GM19455 (cell line): Measurements from ENCODE around the gene EFCAB8.
"Not testable (repeated sequence)": the region's sequence is repeated elsewhere in the genome, so short reads cannot be mapped to it uniquely, and the experiment has no call there.

Experiments
- ATAC-seq: cut with Tn5 transposase; IDR thresholded peaks from one replicate; pipeline ENCODE4 v1.9.1; 2021; ENCODE audit not compliant: unreplicated experiment

EFCAB8 gene

DNA sequence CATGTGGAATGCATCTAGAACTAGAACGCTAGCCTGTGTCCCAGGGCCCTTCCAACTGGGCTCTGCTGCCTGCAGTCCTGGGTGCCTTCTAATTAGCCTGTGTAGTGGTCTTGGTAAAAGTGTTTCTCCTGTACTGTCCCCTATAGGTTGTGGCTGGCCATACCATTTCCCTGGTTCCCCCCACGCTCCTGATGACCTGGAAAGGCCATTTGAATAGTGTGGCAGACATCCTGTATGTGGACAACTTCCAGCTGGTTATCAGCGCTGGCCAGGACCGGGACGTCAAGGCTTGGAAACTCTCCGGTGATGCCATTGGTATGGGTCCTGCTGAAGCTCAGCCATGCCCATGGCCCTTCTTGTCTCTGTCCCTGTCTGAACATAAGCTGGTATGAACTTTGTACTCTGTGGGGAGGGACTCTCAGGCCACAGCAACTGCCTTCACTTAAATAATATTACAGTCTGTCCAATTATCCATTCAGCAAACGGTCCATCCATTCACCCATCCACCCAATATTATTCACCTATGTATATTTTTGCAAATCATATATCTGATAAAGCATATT, 84.8 kb downstream of the EFCAB8 start:
- no peak for ATAC-seq

DNA sequence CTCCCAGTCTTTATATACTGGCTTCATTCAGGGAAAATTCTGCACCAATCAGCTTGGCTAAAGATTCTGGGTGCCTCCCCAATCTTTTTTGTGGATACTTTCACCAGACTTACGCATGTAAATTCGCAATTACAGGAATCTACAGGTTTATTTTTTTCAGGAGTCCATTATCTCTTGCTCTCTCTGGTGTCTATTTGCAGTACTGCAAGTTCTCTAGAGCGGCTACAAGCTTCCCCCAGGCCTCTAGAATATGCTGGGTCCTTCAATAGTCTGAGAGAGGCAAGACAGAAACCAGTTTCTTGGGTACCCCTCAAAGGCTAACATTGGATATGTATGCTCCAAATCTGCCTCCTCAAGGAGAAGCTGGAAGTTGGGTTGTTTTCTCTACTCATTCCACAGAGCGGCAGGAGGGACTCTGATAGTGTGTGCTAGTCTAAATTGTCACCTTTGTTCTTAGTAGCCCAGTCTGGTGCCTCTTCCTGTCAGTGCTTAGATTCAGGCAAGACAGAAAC, 87.0 kb downstream of the EFCAB8 start:
- ATAC-seq, result no peak

GRCh38 chr20:32946629-32947028, 87.9 kb downstream of the EFCAB8 start:
- no peak for ATAC-seq

GRCh38 chr20:32950539-32950938, 91.8 kb downstream of the EFCAB8 start:
- not testable (repeated sequence) for ATAC-seq

DNA sequence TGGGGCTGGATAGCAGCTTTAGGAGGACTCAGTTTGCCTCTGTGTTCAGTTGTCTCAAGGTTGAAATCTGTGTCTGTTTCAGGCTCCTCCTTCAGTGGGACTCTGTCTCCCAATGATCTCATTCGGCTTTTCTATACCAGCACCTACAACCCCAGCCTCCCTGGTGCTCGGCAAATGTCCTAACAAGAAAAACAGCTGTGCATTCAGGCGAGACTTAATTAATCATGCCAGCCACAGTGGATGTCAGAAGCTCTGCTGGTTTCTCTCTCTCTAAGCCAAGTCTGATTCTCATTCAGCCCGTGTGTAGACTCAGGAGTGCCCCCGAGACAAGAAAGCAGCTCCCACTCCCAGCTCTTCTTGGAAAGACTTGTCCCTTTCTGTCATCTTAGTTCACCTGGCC, 98.7 kb downstream of the EFCAB8 start:
- ATAC-seq, result no peak

- no peak for ATAC-seq
These were observed 99.9 kb downstream of the EFCAB8 start for GRCh38 chr20:32958574-32958973.

DNA sequence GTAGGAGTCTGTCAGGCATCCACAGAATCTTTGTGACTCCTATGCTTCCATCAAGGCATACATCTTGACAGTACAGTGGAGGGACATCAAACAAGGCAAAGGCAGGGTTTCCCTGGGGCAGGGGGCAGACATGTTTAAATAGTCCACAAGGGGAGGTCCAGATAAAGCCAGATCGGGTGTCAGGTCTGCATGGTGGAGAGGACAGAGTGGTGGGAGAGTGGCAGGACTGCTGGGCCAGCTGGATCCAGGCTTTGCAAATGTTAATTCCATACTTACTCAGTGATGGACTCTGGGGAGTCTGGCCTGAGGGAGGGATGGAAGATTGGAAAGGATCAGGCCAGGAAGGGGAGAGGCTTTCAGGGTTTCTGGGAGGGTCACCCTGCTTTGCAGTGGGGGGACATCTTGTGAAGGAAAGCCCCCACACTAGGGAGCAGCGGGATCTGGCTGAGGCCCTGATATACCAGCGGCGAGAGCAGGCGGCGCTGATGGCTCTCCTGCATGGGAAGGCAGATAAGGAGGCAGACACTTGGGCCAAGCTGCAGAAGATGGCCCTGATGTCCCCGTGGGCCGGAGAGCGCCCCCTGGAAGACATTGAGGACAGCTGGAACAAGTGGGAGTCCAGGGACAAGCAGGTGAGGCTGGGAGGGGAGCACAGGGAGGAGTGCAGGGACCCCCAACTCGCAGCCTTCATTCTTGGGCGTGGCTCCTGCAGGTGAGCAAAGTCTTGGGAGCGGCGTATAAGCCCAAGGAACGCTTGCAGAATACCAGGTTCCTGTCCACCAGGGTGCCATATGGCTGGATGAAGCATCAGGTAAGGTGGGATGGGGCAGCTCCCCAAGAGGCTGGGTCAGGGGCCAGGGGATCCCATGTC, 100.9 kb downstream of the EFCAB8 start:
- ATAC-seq, result no peak

DNA sequence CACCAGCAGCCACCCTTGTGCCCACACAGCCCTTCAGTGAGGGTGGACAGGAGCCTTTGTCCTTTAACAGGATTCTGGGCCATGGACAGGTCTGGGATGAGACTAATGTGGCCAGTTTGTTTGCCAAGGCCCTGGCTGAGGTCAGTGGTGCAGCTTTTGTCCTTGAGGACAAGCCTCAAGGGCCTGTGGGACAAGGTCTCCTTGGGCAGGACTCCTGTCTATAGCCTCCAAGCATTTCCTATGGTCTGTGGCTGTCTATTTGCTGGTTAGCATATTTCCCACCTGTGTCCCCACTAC, 101.4 kb downstream of the EFCAB8 start:
- no peak for ATAC-seq

DNA sequence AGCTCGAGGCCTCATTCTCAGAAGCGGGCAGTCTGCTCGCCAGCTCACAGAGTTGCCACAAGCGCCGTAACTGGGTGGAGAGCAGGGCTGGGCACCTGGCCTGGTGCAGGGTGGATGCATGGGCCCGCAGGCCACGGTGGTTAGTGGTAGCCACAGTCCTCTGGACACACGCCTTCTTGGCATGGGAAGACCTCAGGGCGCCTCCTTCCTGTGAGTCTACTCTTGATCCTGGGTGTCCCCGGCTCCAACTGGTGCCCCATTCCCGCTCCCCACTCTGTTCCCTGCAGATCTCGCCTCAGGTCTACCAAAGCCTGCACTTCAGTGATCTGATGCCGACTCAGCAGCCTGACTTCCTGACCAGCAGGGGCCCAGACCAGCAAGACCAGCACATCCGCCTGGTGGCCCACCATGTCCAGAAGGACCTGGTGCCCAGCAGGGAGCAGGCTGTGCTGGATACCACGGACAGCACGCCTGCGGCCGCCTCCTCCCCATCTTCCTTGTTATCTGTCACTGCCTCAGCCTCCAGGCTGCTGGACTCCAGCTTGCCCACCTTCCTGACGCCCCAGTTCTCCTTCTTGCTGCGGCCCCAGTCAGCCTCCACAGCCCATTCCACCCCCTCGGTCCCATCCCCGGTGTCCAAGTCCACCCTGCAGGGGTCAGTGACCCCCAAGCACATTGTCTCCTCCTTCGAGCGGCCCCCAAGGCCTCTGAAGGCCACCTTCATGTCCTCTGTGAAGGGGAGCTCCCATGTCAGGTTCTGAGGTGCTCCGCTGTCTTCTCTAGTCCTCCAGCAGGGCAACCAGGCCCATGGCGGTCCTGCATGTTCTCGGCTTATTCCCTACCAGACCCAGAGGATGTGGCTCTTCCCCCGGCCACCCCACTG, 102.4 kb downstream of the EFCAB8 start:
- ATAC-seq, result no peak

- ATAC-seq, result no peak
These were observed 103.3 kb downstream of the EFCAB8 start for GRCh38 chr20:32962053-32962452.

GRCh38 chr20:32962646-32963045, 103.9 kb downstream of the EFCAB8 start:
- not testable (repeated sequence) for ATAC-seq

- ATAC-seq, result no peak
These were observed 104.5 kb downstream of the EFCAB8 start for GRCh38 chr20:32963176-32963575.

- no peak for ATAC-seq
These were observed 105.9 kb downstream of the EFCAB8 start for GRCh38 chr20:32964575-32964974.

DNA sequence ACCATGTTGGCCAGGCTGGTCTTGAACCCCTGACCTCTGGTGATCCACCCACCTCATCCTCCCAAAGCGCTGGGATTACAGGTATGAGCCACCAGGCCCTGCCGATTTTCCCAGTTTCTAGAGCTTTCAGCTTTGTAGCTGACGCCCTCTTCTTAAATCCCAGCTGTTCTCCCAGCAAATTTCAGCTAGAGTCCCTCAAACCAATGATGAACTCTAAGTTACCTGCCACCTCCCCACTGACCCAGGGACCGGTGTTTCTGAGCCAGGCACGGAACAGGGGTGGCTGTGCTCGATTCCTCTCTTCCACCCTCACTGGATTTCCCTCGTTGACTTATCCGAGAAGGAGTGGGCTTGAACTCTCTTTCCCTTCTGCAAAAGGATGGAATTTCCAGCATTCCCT, 106.4 kb downstream of the EFCAB8 start:
- no peak for ATAC-seq

DNA sequence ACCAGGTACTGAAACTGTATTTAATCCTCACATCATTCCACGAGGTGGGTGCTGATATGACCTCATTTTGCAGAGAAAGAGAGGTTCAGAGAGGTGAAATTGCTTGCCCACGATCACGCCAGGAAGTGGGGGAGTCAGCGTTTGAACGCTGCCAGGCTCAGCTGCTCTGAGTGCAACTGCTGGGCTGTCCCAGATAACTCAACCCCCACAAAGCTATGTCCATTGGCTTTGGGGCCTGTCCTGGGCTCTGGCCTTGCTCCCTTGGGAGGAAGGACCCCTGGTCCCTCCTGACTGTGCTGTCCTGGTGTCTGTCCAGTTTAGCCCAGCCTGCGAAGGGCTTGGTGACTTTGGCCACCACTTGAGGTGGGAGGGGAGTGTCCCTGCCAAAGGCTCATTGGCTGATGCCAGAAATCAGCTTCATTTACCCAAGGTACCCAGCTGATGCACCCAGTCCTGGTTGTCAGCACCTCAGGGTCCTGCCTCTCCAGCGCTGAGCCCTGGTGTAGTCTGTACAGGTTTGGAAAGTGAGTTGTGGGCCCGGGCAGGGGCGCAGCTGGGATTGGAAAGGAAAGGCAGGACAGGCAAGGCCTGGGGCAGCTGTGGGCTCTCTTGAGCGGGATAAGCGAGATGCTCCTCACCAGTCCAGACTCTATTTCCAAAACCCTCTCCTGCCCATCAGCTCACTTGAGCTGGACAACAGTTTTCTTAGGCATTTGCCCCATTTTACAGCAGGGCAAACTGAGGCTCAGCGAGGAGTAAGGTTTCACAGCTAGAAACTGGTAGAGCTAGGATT, 107.1 kb downstream of the EFCAB8 start:
- ATAC-seq, result no peak

- ATAC-seq, result no peak
These were observed 107.7 kb downstream of the EFCAB8 start for GRCh38 chr20:32966382-32966781.

GRCh38 chr20:32966881-32967781, 108.4 kb downstream of the EFCAB8 start:
- ATAC-seq, result no peak

DNA sequence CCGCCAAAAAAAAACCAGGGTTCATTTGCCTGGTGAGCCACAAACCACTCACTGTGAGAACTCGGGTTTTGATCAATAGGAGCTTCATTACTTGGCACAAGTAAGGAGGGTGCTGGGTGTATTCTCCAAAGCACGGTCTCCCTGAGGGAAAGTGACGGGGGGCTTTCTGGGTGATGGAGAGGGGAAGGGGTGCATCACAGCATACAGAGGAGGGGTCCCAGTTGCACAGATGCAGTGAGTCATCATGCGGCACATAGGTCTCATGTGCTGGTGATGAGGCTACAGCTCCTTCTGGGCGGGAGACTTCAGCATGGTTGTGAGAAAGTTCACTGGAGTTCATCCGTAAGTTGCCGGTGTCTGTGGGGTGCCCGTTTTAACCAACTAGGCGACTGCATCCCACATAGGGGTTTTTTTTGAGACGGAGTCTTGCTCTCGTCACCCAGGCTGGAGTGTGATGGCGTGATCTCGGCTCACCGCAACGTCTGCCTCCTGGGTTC, 109.3 kb downstream of the EFCAB8 start:
- ATAC-seq, result no peak

DNA sequence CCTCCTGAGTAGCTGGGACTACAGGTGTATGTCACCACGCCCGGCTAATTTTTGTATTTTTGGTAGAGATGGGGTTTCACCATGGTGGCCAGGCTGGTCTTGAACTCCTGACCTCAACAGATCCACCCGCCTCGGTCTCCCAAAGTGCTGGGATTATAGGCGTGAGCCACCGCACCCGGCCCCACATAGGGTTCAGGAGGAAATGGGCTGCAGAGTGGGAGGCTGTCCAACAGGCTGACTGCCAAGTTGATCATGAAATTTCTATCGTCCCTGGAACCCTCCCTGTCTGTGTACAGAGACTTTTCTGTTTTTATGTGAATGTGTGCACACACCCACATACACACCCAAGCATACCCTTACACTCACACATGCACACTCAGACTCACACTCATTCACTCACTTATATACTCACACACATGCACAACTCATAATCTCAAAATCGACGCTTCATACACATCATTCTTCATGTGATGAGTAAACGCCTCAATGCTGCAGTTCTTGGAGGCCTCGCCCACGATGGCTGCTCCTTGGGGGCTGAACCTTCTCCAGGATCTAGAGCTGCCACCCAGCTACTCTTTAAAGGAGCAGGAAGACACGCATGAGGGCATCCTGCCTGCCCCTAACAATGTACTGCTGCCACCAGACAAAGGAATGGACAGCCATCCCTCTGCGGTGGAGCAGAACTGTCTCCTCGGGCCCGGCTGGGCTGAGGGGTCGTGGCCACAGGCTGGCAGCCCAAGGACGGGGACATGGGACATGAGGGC, 109.9 kb downstream of the EFCAB8 start:
- no peak for ATAC-seq
